GM12878 (cell line): Measurements from ENCODE around the gene CD96. TPM values are rescaled to one million over a fixed set of nuclear protein-coding genes. Genes with fewer than 3 reads are reported as not detected.
A peak's percentile ranks its signal among the peaks of the same experiment; 100 is the strongest.

Source experiments
- ATF2 ChIP-seq: IDR thresholded peaks from 2 replicates; pipeline ENCODE4 v1.6.1; 2012; ENCODE audit warnings: low read length, inconsistent platforms
- BCL11A ChIP-seq: IDR thresholded peaks from 2 replicates; pipeline ENCODE4 v1.6.1; 2011; ENCODE audit warnings: low read depth, low read length
- BCL3 ChIP-seq: IDR thresholded peaks from 2 replicates; pipeline ENCODE4 v1.6.1; 2011; ENCODE audit warnings: borderline replicate concordance, low read depth, mild to moderate bottlenecking, moderate library complexity, low read length; ENCODE audit not compliant: insufficient read depth, poor library complexity, severe bottlenecking
- CBFB ChIP-seq: IDR thresholded peaks from 2 replicates; pipeline ENCODE4 v1.6.1; 2016; ENCODE audit warnings: antibody characterized with exemption, low read depth
- CHD1 ChIP-seq: IDR thresholded peaks from 2 replicates; pipeline ENCODE4 v1.6.1; 2012; ENCODE audit warnings: low read depth, low read length, improper control_type of control experiment
- CTCF ChIP-seq, 3 experiments: IDR thresholded peaks in 2 of 3; conservative IDR thresholded peaks in 1 of 3; 2 replicates each; pipeline ENCODE4 v1.5.1; 2011; ENCODE audit warnings: low read depth in 3 of 3, low read length in 3 of 3, mild to moderate bottlenecking in 3 of 3, control low read depth in 2 of 3, moderate library complexity in 2 of 3, inconsistent platforms in 1 of 3, mixed read lengths in 1 of 3; ENCODE audit not compliant: control insufficient read depth in 2 of 3, insufficient read depth in 1 of 3; ENCODE audit errors: extremely low read depth in 1 of 3
- DPF2 ChIP-seq: fragments of 450-650 bp; IDR thresholded peaks from 2 replicates; pipeline ENCODE4 v1.6.1; 2017; ENCODE audit warnings: mild to moderate bottlenecking
- EED ChIP-seq: sonication (generic); IDR thresholded peaks from 2 replicates; pipeline ENCODE4 v1.6.1; 2016; ENCODE audit warnings: antibody characterized with exemption, low read depth
- ETV6 ChIP-seq, 2 experiments: fragments of 450-650 bp in 1 of 2; IDR thresholded peaks in 1 of 2; conservative IDR thresholded peaks in 1 of 2; 2 replicates each; pipeline ENCODE4 v1.6.1; 2014; ENCODE audit warnings: antibody characterized with exemption in 1 of 2, borderline replicate concordance in 1 of 2, low read depth in 1 of 2, mild to moderate bottlenecking in 1 of 2, moderate library complexity in 1 of 2
- IRF4 ChIP-seq: IDR thresholded peaks from 2 replicates; pipeline ENCODE4 v1.6.1; 2011; ENCODE audit warnings: low read depth, low read length
- KAT2A ChIP-seq: conservative IDR thresholded peaks from 2 replicates; pipeline ENCODE4 v1.6.1; 2011; ENCODE audit warnings: low read depth, low read length; ENCODE audit not compliant: control insufficient read depth
- NBN ChIP-seq: fragments of 450-650 bp; IDR thresholded peaks from 2 replicates; pipeline ENCODE4 v1.6.1; 2016
- NFYB ChIP-seq: IDR thresholded peaks from 2 replicates; pipeline ENCODE4 v1.6.1; 2011; ENCODE audit warnings: low read depth, mild to moderate bottlenecking, low read length, improper control_type of control experiment, moderate library complexity; ENCODE audit not compliant: insufficient read depth
- NR2F1 ChIP-seq: fragments of 450-650 bp; conservative IDR thresholded peaks from 2 replicates; pipeline ENCODE4 v1.6.1; 2017; ENCODE audit warnings: mild to moderate bottlenecking
- POU2F2 ChIP-seq: IDR thresholded peaks from 3 replicates; pipeline ENCODE4 v1.6.1; 2011; ENCODE audit warnings: low read depth, mild to moderate bottlenecking, low read length, borderline replicate concordance
- PRDM15 ChIP-seq: fragments of 450-650 bp; formaldehyde crosslinking; IDR thresholded peaks from 2 replicates; pipeline ENCODE4 v1.4.0; 2020; ENCODE audit warnings: mild to moderate bottlenecking, moderate library complexity
- SKIL ChIP-seq: fragments of 450-650 bp; IDR thresholded peaks from 2 replicates; pipeline ENCODE4 v1.6.1; 2017; ENCODE audit warnings: mild to moderate bottlenecking, low read depth, inconsistent platforms; ENCODE audit not compliant: poor library complexity, severe bottlenecking
- ZNF274 ChIP-seq: IDR thresholded peaks from one replicate; pipeline ENCODE4 v1.8.0; 2011; ENCODE audit not compliant: insufficient read length, insufficient read depth
- ZNF384 ChIP-seq: IDR thresholded peaks from 2 replicates; pipeline ENCODE4 v1.6.1; 2012; ENCODE audit warnings: low read depth, mild to moderate bottlenecking, low read length, improper control_type of control experiment, borderline replicate concordance
- ZZZ3 ChIP-seq: IDR thresholded peaks from 2 replicates; pipeline ENCODE4 v1.6.1; 2011; ENCODE audit warnings: low read depth; ENCODE audit not compliant: control insufficient read depth, insufficient read length
- polyA plus RNA-seq, 11 experiments: library from polyadenylated mRNA; depleted of rRNA in 4 of 11; unstranded in 6 of 11; stranded (reverse) in 5 of 11; fragments of >200 nt; fragmentation: Nextera tagmentation in 4 of 11; fragmentation: Illumina TruSeq in 1 of 11; extraction: Ambion mirVana in 4 of 11; extraction: Trizol in 1 of 11; gene quantifications; 1 replicate in 1 of 11; 2 replicates in 10 of 11; pipeline versions ENCODE4 v1.2.1 to v1.2.3, GENCODE V29; 2011 to 2016; ENCODE audit warnings: inconsistent platforms in 2 of 11, missing spikeins in 2 of 11, low read depth in 1 of 11
- total RNA-seq, 4 experiments: library from RNA; depleted of rRNA in 3 of 4; stranded (reverse); fragments of >200 nt in 3 of 4; fragmentation: Illumina TruSeq in 1 of 4; extraction: Trizol in 1 of 4; gene quantifications; 2 replicates each; pipeline versions ENCODE4 v1.2.1 to v1.2.3, GENCODE V29; 2013 to 2021

Gene CD96
- total and polyA plus RNA-seq, 10 of the 15 experiments (the other 5 are each of a cell fraction or from before 2014, with no cell fraction given) = 0.13 to 10.1 (median 0.47) TPM

DNA sequence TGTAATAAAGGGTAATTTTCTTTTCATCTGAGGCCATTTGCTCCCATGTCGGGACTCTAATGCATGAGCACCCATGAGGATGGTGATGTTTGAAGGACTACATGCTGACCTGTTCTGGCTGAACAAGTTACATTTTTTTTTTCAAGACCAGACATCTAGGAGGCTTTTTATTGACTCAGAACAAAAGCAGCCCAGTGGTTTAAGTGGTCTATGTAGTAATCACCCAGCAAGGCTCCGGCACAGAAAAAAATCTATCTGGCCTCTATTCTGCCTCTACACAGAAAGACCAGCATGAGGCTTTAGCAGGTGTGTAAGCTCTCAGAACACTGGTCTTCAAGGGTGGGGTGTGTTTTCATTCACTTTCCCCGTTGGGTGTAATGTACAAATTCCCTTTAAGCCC, 148.2 kb downstream of the CD96 start (continued):
- TF ChIP-seq BCL3 = no peak
- TF ChIP-seq POU2F2 = no peak
- no peak for TF ChIP-seq KAT2A
- no peak for TF ChIP-seq CTCF (IDR thresholded peaks at IDR 0.05 in 2 of 3, conservative IDR thresholded peaks at IDR 0.05 in 1 of 3; ENCODE audit: control insufficient read depth in 2 of 3, extremely low read depth in 1 of 3, insufficient read depth in 1 of 3, low read depth in 3 of 3, low read length in 3 of 3)
- TF ChIP-seq ETV6 (conservative IDR thresholded peaks at IDR 0.05 in 1 of 2, IDR thresholded peaks at IDR 0.05 in 1 of 2; ENCODE audit: borderline replicate concordance in 1 of 2, low read depth in 1 of 2) = peak in 1 of 2 experiments; percentile 17; a peak in 1 of 4 replicates
- TF ChIP-seq ZZZ3 = no peak
- TF ChIP-seq NFYB = no peak
- peak; percentile 79 for TF ChIP-seq CBFB
- TF ChIP-seq DPF2 = peak; percentile 47; the same call in 1 of the 2 replicates
- no peak for TF ChIP-seq CHD1
- no peak for TF ChIP-seq EED
- no peak for TF ChIP-seq PRDM15 (CRISPR knock-in tag)
- TF ChIP-seq ZNF274 = no peak
- TF ChIP-seq BCL11A = peak; percentile 67; the same call in 1 of the 2 replicates
- no peak for TF ChIP-seq NBN
- peak; percentile 77 for TF ChIP-seq IRF4
- TF ChIP-seq NR2F1 = no peak
- no peak for TF ChIP-seq SKIL
- TF ChIP-seq ATF2 = peak; percentile 81
- peak; percentile 58; the same call in 1 of the 2 replicates for TF ChIP-seq ZNF384
